C4-2B (cell line): ENCODE results near the gene POGZ.

Source experiments
- CTCF ChIP-seq: fragments of 450-650 bp; conservative IDR thresholded peaks from 2 replicates; pipeline ENCODE4 v1.5.1; 2017; ENCODE audit warnings: mild to moderate bottlenecking
- ZFX ChIP-seq: fragments of 450-650 bp; IDR thresholded peaks from 2 replicates; pipeline ENCODE4 v1.6.1; 2017

GRCh38 chr1:151499930-151500329 is 40.6 kb upstream of the POGZ start:
- TF ChIP-seq CTCF (no peak), ZFX (no peak)
